IMR-90 (cell line): Measurements from ENCODE around the gene GALNT9. TPM values are rescaled to one million over a fixed set of nuclear protein-coding genes. Genes with fewer than 3 reads are reported as not detected.

Experiments
- ATAC-seq: fragments of 200-7000 bp; cut with Tn5 transposase; 2 replicates; pipeline ENCODE4 v1.9.1; 2020; ENCODE audit warnings: low read depth, mild to moderate bottlenecking, moderate library complexity
- BruUV-seq: library from RNA; stranded (reverse); fragments of 400-500 nt; replicated peaks from 2 replicates; lab custom pipeline; 2021; lab: Mats Ljungman, UMichigan
- CTCF ChIA-PET: fragments of 300-600 bp; formaldehyde crosslinking; extraction: SDS; loops from one replicate; lab custom pipeline; 2021; ENCODE audit warnings: antibody characterized with exemption; lab: Yijun Ruan, JAX
- POLR2A ChIA-PET: fragments of 300-600 bp; sonication (Branson Sonifier 250); formaldehyde crosslinking; loops from one replicate; lab custom pipeline; 2022; ENCODE audit warnings: antibody characterized with exemption; ENCODE audit not compliant: unreplicated experiment; lab: Charles Lee
- DNase-seq: peaks from one replicate; pipeline ENCODE4 v3.0.0; 2013
- H2AFZ ChIP-seq: replicated peaks from 2 replicates; pipeline ENCODE3; 2013; ENCODE audit warnings: low read length, mild to moderate bottlenecking; ENCODE audit not compliant: poor library complexity
- H2AK5ac ChIP-seq: 2 replicates; pipeline ENCODE4 v1.6.1; 2013; ENCODE audit warnings: low read depth, low read length, inconsistent platforms
- H2AK9ac ChIP-seq: replicated peaks from 2 replicates; pipeline ENCODE3; 2013; ENCODE audit warnings: mild to moderate bottlenecking, low read depth, low read length, moderate library complexity; ENCODE audit not compliant: poor library complexity
- H2BK120ac ChIP-seq: 2 replicates; pipeline ENCODE4 v1.6.1; 2013; ENCODE audit warnings: low read depth, low read length, inconsistent platforms
- H2BK15ac ChIP-seq: 3 replicates; pipeline ENCODE4 v1.6.1; 2013; ENCODE audit warnings: low read depth, low read length, inconsistent platforms
- H2BK20ac ChIP-seq: 2 replicates; pipeline ENCODE4 v1.6.1; 2013; ENCODE audit warnings: low read depth, mild to moderate bottlenecking, inconsistent platforms, low read length, moderate library complexity
- H2BK5ac ChIP-seq: 2 replicates; pipeline ENCODE4 v1.6.1; 2013; ENCODE audit warnings: mild to moderate bottlenecking, low read depth, low read length, inconsistent platforms; ENCODE audit not compliant: poor library complexity, severe bottlenecking
- H3K14ac ChIP-seq: replicated peaks from 2 replicates; pipeline ENCODE4 v1.6.1; 2013; ENCODE audit warnings: low read depth, low read length, inconsistent platforms
- H3K18ac ChIP-seq: 2 replicates; pipeline ENCODE4 v1.6.1; 2013; ENCODE audit warnings: low read depth, low read length, control low read depth
- H3K23ac ChIP-seq: 2 replicates; pipeline ENCODE4 v1.6.1; 2013; ENCODE audit warnings: low read depth, low read length, inconsistent platforms
- H3K27ac ChIP-seq: 2 replicates; pipeline ENCODE4 v1.5.1; 2013; ENCODE audit warnings: mild to moderate bottlenecking, control low read depth, low read length; ENCODE audit not compliant: insufficient read depth
- H3K27me3 ChIP-seq: 2 replicates; pipeline ENCODE4 v1.6.1; 2013; ENCODE audit warnings: low read length; ENCODE audit not compliant: control insufficient read depth, insufficient read depth
- H3K36me3 ChIP-seq: 2 replicates; pipeline ENCODE4 v1.6.1; 2013; ENCODE audit warnings: low read length, mixed read lengths; ENCODE audit not compliant: control insufficient read depth, insufficient read depth
- H3K4ac ChIP-seq: 2 replicates; pipeline ENCODE4 v1.6.1; 2013; ENCODE audit warnings: low read depth, low read length, inconsistent platforms
- H3K4me1 ChIP-seq: 2 replicates; pipeline ENCODE4 v1.6.1; 2013; ENCODE audit warnings: low read length, mixed read lengths; ENCODE audit not compliant: control insufficient read depth, insufficient read depth
- H3K4me2 ChIP-seq: 2 replicates; pipeline ENCODE4 v1.6.1; 2013; ENCODE audit warnings: low read depth, mild to moderate bottlenecking, control low read depth, low read length, moderate library complexity
- H3K4me3 ChIP-seq: 2 replicates; pipeline ENCODE4 v1.5.1; 2013; ENCODE audit warnings: low read depth, mild to moderate bottlenecking, control low read depth, low read length, moderate library complexity; ENCODE audit not compliant: insufficient read depth
- H3K56ac ChIP-seq: 2 replicates; pipeline ENCODE4 v1.6.1; 2013; ENCODE audit warnings: low read length, inconsistent platforms; ENCODE audit not compliant: insufficient read depth; ENCODE audit errors: extremely low read depth
- H3K79me1 ChIP-seq, 2 experiments: 2 replicates each; pipeline ENCODE4 v1.6.1; 2013; ENCODE audit warnings: low read length in 2 of 2, inconsistent platforms in 1 of 2, low read depth in 1 of 2
- H3K9ac ChIP-seq: 2 replicates; pipeline ENCODE4 v1.6.1; 2013; ENCODE audit warnings: low read depth, low read length, control low read depth
- H3K9me1 ChIP-seq: 2 replicates; pipeline ENCODE4 v1.6.1; 2013; ENCODE audit warnings: low read length, inconsistent platforms; ENCODE audit not compliant: insufficient read depth
- H3K9me3 ChIP-seq: 2 replicates; pipeline ENCODE4 v1.6.1; 2013; ENCODE audit warnings: low read length; ENCODE audit not compliant: control insufficient read depth, insufficient read depth
- H4K20me1 ChIP-seq: 2 replicates; pipeline ENCODE4 v1.6.1; 2013; ENCODE audit warnings: low read length, inconsistent platforms; ENCODE audit not compliant: insufficient read depth
- H4K5ac ChIP-seq: 2 replicates; pipeline ENCODE4 v1.6.1; 2013; ENCODE audit warnings: mild to moderate bottlenecking, low read depth, low read length, control low read depth
- H4K8ac ChIP-seq, 2 experiments: 2 replicates each; pipeline ENCODE4 v1.6.1; 2013; ENCODE audit warnings: low read depth in 2 of 2, low read length in 2 of 2, control low read depth in 1 of 2, inconsistent platforms in 1 of 2
- H4K91ac ChIP-seq: 2 replicates; pipeline ENCODE4 v1.6.1; 2013; ENCODE audit warnings: low read depth, low read length, inconsistent platforms; ENCODE audit not compliant: insufficient read depth
- BHLHE40 ChIP-seq: fragments of 150-350 bp; IDR thresholded peaks from 2 replicates; pipeline ENCODE4 v1.6.1; 2016; ENCODE audit warnings: mild to moderate bottlenecking, low read depth, low read length
- POLR2A ChIP-seq: IDR thresholded peaks from 2 replicates; pipeline ENCODE4 v1.6.1; 2012; ENCODE audit warnings: mild to moderate bottlenecking, low read depth, low read length
- RAD21 ChIP-seq: IDR thresholded peaks from 2 replicates; pipeline ENCODE4 v1.6.1; 2012; ENCODE audit warnings: low read length, improper control_type of control experiment
- WGBS, 2 experiments: methylation state at CpG; one replicate each; pipeline versions ENCODE4 v1.1.5 to v1.1.7; 2013; ENCODE audit warnings: missing lambda C conversion rate in 2 of 2; ENCODE audit not compliant: insufficient read length in 1 of 2; ENCODE audit errors: extremely low coverage in 2 of 2; 5-methylcytosine and 5-hydroxymethylcytosine counted together
- dilution Hi-C: fragments of 300-500 bp; cut with HindIII; formaldehyde crosslinking; loops from one replicate; pipeline ENCODE4 v1.14.3; 2018; ENCODE audit warnings: low sequenced_read_pairs; ENCODE audit not compliant: unreplicated experiment
- in situ Hi-C: fragments of 300-500 bp; cut with MboI; formaldehyde crosslinking; loops from 3 replicates; pipeline ENCODE4 v1.14.3; 2019; ENCODE audit warnings: low sequenced_read_pairs, inconsistent platforms, mixed read lengths
- intact Hi-C: fragments of 100-400 bp; cut with micrococcal nuclease; formaldehyde crosslinking; loops from 2 replicates; pipeline ENCODE4 v1.10.0; 2022
- polyA plus RNA-seq, 3 experiments: library from polyadenylated mRNA; depleted of rRNA; stranded (reverse); fragments of >200 nt; gene quantifications; 2 replicates each; pipeline ENCODE4 v1.2.3, GENCODE V29; 2012; ENCODE audit warnings: low replicate concordance in 1 of 3
- total RNA-seq: library from RNA; depleted of rRNA; stranded (reverse); fragments of >200 nt; gene quantifications from 2 replicates; pipeline ENCODE4 v1.2.3, GENCODE V29; 2012
- TF ChIP-seq, protein P1 (sequence below): conservative IDR thresholded peaks from 2 replicates; pipeline ENCODE4 v1.5.1; 2012; ENCODE audit warnings: mild to moderate bottlenecking, low read depth, low read length, improper control_type of control experiment
- TF ChIP-seq, protein P2 (sequence below): fragments of 150-350 bp; IDR thresholded peaks from 2 replicates; pipeline ENCODE4 v1.6.1; 2016; ENCODE audit warnings: low read depth, mild to moderate bottlenecking, low read length, moderate library complexity, borderline replicate concordance

The GALNT9 gene
- total and polyA plus RNA-seq, 2 of the 4 experiments (the other 2 are of a cell fraction): under 0.01 to 0.12 TPM

DNA sequence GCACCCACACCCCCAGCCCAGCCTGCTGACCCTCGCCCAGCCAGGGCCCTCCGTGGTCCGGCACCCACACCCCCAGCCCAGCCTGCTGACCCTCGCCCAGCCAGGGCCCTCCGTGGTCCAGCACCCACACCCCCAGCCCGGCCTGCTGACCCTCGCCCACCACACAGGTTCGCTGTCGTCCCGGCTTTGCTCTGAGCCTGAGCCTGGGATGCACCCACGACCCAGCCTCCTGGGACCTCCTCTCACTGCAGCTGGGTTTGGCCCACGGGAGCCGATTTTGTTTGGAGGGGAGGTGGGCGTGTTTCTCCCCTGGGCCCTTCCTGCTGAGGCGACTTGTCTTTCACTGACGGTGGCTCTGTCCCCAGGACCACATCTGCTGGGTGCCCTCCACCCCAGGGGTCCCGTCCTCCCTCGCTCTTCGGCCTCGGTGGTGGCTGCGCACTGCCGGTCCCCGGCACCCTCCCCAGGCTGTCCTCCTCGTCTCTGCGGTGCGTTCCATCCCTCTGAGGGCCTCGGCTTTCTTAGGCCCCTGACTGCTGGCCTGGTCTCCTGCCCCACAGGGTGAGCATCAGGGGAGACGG lies 83.8 kb downstream of the GALNT9 start:
- ATAC-seq (no peak), DNase-seq (no peak)
- no peak overlapping the region for H2BK15ac ChIP-seq
- no peak overlapping the region for H2BK120ac ChIP-seq
- in situ Hi-C loops (no loop called here), intact Hi-C loops (no loop called here), dilution Hi-C loops (no loop called here)
- H3K9me1 ChIP-seq: no peaks in the 10 kb centered on the region
- H3K4me1 ChIP-seq: no peaks in the 10 kb centered on the region
- TF ChIP-seq, protein P1, sequence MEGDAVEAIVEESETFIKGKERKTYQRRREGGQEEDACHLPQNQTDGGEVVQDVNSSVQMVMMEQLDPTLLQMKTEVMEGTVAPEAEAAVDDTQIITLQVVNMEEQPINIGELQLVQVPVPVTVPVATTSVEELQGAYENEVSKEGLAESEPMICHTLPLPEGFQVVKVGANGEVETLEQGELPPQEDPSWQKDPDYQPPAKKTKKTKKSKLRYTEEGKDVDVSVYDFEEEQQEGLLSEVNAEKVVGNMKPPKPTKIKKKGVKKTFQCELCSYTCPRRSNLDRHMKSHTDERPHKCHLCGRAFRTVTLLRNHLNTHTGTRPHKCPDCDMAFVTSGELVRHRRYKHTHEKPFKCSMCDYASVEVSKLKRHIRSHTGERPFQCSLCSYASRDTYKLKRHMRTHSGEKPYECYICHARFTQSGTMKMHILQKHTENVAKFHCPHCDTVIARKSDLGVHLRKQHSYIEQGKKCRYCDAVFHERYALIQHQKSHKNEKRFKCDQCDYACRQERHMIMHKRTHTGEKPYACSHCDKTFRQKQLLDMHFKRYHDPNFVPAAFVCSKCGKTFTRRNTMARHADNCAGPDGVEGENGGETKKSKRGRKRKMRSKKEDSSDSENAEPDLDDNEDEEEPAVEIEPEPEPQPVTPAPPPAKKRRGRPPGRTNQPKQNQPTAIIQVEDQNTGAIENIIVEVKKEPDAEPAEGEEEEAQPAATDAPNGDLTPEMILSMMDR: no peak
- no peak for TF ChIP-seq RAD21
- TF ChIP-seq POLR2A: no peak
- TF ChIP-seq BHLHE40: no peak
- TF ChIP-seq, protein P2, sequence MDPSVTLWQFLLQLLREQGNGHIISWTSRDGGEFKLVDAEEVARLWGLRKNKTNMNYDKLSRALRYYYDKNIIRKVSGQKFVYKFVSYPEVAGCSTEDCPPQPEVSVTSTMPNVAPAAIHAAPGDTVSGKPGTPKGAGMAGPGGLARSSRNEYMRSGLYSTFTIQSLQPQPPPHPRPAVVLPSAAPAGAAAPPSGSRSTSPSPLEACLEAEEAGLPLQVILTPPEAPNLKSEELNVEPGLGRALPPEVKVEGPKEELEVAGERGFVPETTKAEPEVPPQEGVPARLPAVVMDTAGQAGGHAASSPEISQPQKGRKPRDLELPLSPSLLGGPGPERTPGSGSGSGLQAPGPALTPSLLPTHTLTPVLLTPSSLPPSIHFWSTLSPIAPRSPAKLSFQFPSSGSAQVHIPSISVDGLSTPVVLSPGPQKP: no peak
- H2BK20ac ChIP-seq: no peak overlapping the region
- H2BK5ac ChIP-seq: no peak overlapping the region
- no peak overlapping the region for H3K4me3 ChIP-seq
- H3K18ac ChIP-seq: no peak overlapping the region
- 53% methylated on average over 3 of the region's 28 CpGs; no CpG with 5 or more reads in 1 of the 2 experiments for WGBS, 2 experiments
- BruUV-seq: no TSS peak
- no peak overlapping the region for H3K27ac ChIP-seq
- no peak overlapping the region for H3K23ac ChIP-seq
- H3K9ac ChIP-seq: no peak overlapping the region
- no peak overlapping the region for H2AK9ac ChIP-seq
- ChIA-PET POLR2A (no interaction called here), CTCF (no interaction called here)
- H2AFZ ChIP-seq: no peak overlapping the region
- no peak overlapping the region for H4K91ac ChIP-seq
- H4K8ac ChIP-seq: no peak overlapping the region
- H3K4ac ChIP-seq: no peak overlapping the region
- no peak overlapping the region for H3K14ac ChIP-seq
- no peaks in the 10 kb centered on the region for H3K9me3 ChIP-seq
- H3K4me2 ChIP-seq: no peak overlapping the region
- no peaks in the 10 kb centered on the region for H3K36me3 ChIP-seq
- H3K27me3 ChIP-seq: peaks cover 4% of the 10 kb centered on the region; the same call in 1 of the 2 replicates
- H2AK5ac ChIP-seq: no peak overlapping the region
- H4K20me1 ChIP-seq: no peaks in the 10 kb centered on the region
- no peaks in the 10 kb centered on the region for H3K79me1 ChIP-seq
- no peak overlapping the region for H3K56ac ChIP-seq
- H4K5ac ChIP-seq: no peak overlapping the region
